HepG2 (cell line): ENCODE measurements around the gene VEPH1. TPM values are rescaled to one million over a fixed set of nuclear protein-coding genes. Genes with fewer than 3 reads are reported as not detected.

Experiments used
- ATAC-seq: fragments of 200-7000 bp; cut with Tn5 transposase; 3 replicates; pipeline ENCODE4 v1.9.1; 2020; ENCODE audit warnings: mild to moderate bottlenecking, moderate library complexity
- BruUV-seq: library from RNA; stranded (reverse); fragments of 400-500 nt; replicated peaks from 2 replicates; lab custom pipeline; 2021; lab: Mats Ljungman, UMichigan
- CTCF ChIA-PET: fragments of 300-600 bp; formaldehyde crosslinking; extraction: SDS; loops from one replicate; lab custom pipeline; 2021; ENCODE audit warnings: low total read pairs, inconsistent platforms, low intra/inter-chr PET ratio; lab: Yijun Ruan, JAX
- POLR2A ChIA-PET: fragments of 350-600 bp; sonication (Branson Sonifier 250); formaldehyde crosslinking; loops from one replicate; lab custom pipeline; 2020; ENCODE audit warnings: antibody characterized with exemption, inconsistent platforms; lab: Yijun Ruan, JAX
- DNase-seq: peaks from one replicate; pipeline ENCODE4 v3.0.0-alpha.2; 2015; ENCODE audit warnings: low spot score
- FAIRE-seq: peaks from 3 replicates; lab custom pipeline; 2011; peaks lifted over from hg19 to GRCh38; lab: Jason Lieb, UNC
- H2AFZ ChIP-seq: one replicate; pipeline ENCODE4 v1.6.1; 2011; ENCODE audit warnings: low read length, inconsistent platforms
- H3K27ac ChIP-seq: fragments of 300-600 bp; 3 replicates; pipeline ENCODE4 v1.8.0; 2011; ENCODE audit warnings: mixed run types, mild to moderate bottlenecking, mixed read lengths, low read length, inconsistent platforms; ENCODE audit not compliant: insufficient read depth; ENCODE audit errors: extremely low read length
- H3K27me3 ChIP-seq, 2 experiments: fragments of 200-600 bp in 1 of 2; 2 replicates in 1 of 2; 3 replicates in 1 of 2; pipeline versions ENCODE4 v1.6.0 to v1.8.0; 2011; ENCODE audit warnings: low read length in 2 of 2, mild to moderate bottlenecking in 2 of 2, moderate library complexity in 2 of 2, inconsistent platforms in 1 of 2; ENCODE audit not compliant: insufficient read depth in 2 of 2, control insufficient read depth in 1 of 2
- H3K36me3 ChIP-seq, 2 experiments: fragments of 200-600 bp in 1 of 2; replicated peaks in 1 of 2; 2 replicates in 1 of 2; 3 replicates in 1 of 2; pipeline versions ENCODE4 v1.5.1 to v1.8.0; 2011; ENCODE audit warnings: low read length in 2 of 2, inconsistent platforms in 1 of 2; ENCODE audit not compliant: insufficient read depth in 2 of 2, control insufficient read depth in 1 of 2
- H3K4me1 ChIP-seq: 2 replicates; pipeline ENCODE4 v1.5.1; 2012; ENCODE audit warnings: low read length, inconsistent platforms; ENCODE audit not compliant: insufficient read depth
- H3K4me2 ChIP-seq: 2 replicates; pipeline ENCODE4 v1.6.0; 2011; ENCODE audit warnings: low read depth, low read length, inconsistent platforms
- H3K4me3 ChIP-seq, 3 experiments: fragments of 200-600 bp in 1 of 3; sonication (generic), shearing (Covaris generic) in 1 of 3; replicated peaks in 1 of 3; 2 replicates each; pipeline ENCODE4 v1.5.1; 2011 to 2016; ENCODE audit warnings: low read length in 3 of 3, inconsistent platforms in 2 of 3, low read depth in 2 of 3, mild to moderate bottlenecking in 2 of 3, control low read depth in 1 of 3, mixed read lengths in 1 of 3; ENCODE audit not compliant: insufficient read depth in 1 of 3
- H3K79me2 ChIP-seq: one replicate; pipeline ENCODE4 v1.6.1; 2011; ENCODE audit warnings: low read length, inconsistent platforms; ENCODE audit not compliant: insufficient read depth
- H3K9ac ChIP-seq: 2 replicates; pipeline ENCODE4 v1.6.0; 2011; ENCODE audit warnings: mild to moderate bottlenecking, low read depth, low read length, inconsistent platforms; ENCODE audit not compliant: insufficient read depth
- H3K9me3 ChIP-seq: 2 replicates; pipeline ENCODE4 v1.5.1; 2012; ENCODE audit warnings: mild to moderate bottlenecking, low read length
- H4K20me1 ChIP-seq: 2 replicates; pipeline ENCODE4 v1.6.0; 2011; ENCODE audit warnings: inconsistent platforms, mild to moderate bottlenecking, low read length, moderate library complexity; ENCODE audit not compliant: insufficient read depth
- CENPT ChIP-seq: sonication (generic); formaldehyde crosslinking; IDR thresholded peaks from 2 replicates; pipeline ENCODE4 v1.8.0; 2022; ENCODE audit warnings: low read depth, mild to moderate bottlenecking, moderate library complexity, missing genetic modification reagents
- DMAP1 ChIP-seq: IDR thresholded peaks from 2 replicates; pipeline ENCODE4 v1.6.1; 2016
- HCFC1 ChIP-seq: fragments of 150-350 bp; IDR thresholded peaks from 2 replicates; pipeline ENCODE4 v1.6.1; 2014; ENCODE audit warnings: low read depth, low read length
- LCORL ChIP-seq, 2 experiments: fragments of 450-650 bp in 1 of 2; sonication (generic) in 1 of 2; formaldehyde crosslinking in 1 of 2; IDR thresholded peaks; 2 replicates each; pipeline versions ENCODE4 v1.5.0 to v1.6.1; 2017 to 2020; ENCODE audit warnings: antibody characterized with exemption in 1 of 2, missing genetic modification reagents in 1 of 2
- ZNF552 ChIP-seq: sonication (generic); formaldehyde crosslinking; IDR thresholded peaks from 2 replicates; pipeline ENCODE4 v1.9.0; 2022; ENCODE audit warnings: missing genetic modification reagents, mild to moderate bottlenecking, borderline replicate concordance
- ZNF788 ChIP-seq: sonication (generic); formaldehyde crosslinking; IDR thresholded peaks from 2 replicates; pipeline ENCODE4 v1.5.0; 2020; ENCODE audit warnings: mild to moderate bottlenecking, missing genetic modification reagents, borderline replicate concordance
- ZSCAN25 ChIP-seq: sonication (generic); formaldehyde crosslinking; IDR thresholded peaks from 2 replicates; pipeline ENCODE4 v1.8.0; 2022; ENCODE audit warnings: mild to moderate bottlenecking, missing genetic modification reagents
- WGBS: methylation state at CpG from one replicate; pipeline ENCODE4 v1.1.6; 2017; ENCODE audit warnings: low lambda C conversion rate; 5-methylcytosine and 5-hydroxymethylcytosine counted together
- in situ Hi-C: cut with HindIII; loops from 2 replicates; pipeline ENCODE4 v1.10.0; 2017; ENCODE audit warnings: low pct_unique_long_range_greater_than_20kb; ENCODE audit not compliant: extremely low pct_ligation_motif_present
- intact Hi-C: fragments of 100-400 bp; cut with micrococcal nuclease; formaldehyde crosslinking; loops from one replicate; pipeline ENCODE4 v1.10.0; 2022; ENCODE audit not compliant: unreplicated experiment
- polyA plus RNA-seq, 8 experiments: library from polyadenylated mRNA; depleted of rRNA in 3 of 8; stranded (reverse) in 7 of 8; unstranded in 1 of 8; fragments of >200 nt; fragmentation: Illumina TruSeq in 4 of 8; extraction: Trizol in 4 of 8; gene quantifications; 2 replicates each; pipeline versions ENCODE4 v1.2.1 to v1.2.3, GENCODE V29; 2011 to 2016; ENCODE audit warnings: low read depth in 4 of 8, missing spikeins in 1 of 8, mixed read lengths in 1 of 8; ENCODE audit not compliant: insufficient read depth in 1 of 8
- total RNA-seq, 5 experiments: library from RNA; depleted of rRNA; stranded (reverse); fragments of >200 nt; fragmentation: Illumina TruSeq; extraction: Trizol; gene quantifications; 2 replicates each; pipeline ENCODE4 v1.2.3, GENCODE V29; 2016; ENCODE audit warnings: low read depth in 1 of 5
- TF ChIP-seq, protein P1 (sequence below): IDR thresholded peaks from 2 replicates; pipeline ENCODE4 v1.6.1; 2016; ENCODE audit warnings: low read depth, missing genetic modification reagents, missing compliant biosample characterization

The VEPH1 gene
- total and polyA plus RNA-seq, 2 of the 13 experiments (the other 11 are each of a cell fraction or from before 2014, with no cell fraction given), result not detected

DNA sequence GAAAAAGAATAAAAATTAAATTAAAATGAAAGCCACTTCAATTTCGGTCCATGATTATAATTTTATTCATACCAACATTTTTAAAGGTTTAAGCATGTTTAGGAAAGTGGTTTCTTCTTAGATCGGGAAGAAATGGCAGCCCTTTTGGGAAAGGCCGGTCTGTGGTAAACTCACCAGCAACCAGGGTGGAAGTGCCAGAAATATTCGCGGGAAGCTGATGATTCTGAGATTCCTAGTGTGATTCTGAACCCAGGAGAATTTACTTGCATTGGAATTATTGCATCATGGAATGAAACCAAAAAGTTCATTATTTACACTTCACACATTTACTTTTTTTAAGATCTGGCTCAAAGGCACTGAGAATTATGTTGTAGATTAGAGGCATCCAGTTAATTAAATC lies 246.1 kb downstream of the VEPH1 start:
- no peak overlapping the region for H3K27ac ChIP-seq
- no peak for FAIRE-seq
- no peak overlapping the region for H3K9ac ChIP-seq
- no peaks in the 10 kb centered on the region for H3K9me3 ChIP-seq
- no peak overlapping the region for H3K4me3 ChIP-seq
- BruUV-seq, result no TSS peak
- H3K79me2 ChIP-seq, result no peaks in the 10 kb centered on the region
- CTCF ChIA-PET, result no interaction called here
- WGBS, result 45% methylated on average over 5 of the region's 5 CpGs
- intact Hi-C loops, result no loop called here
- in situ Hi-C loops, result no loop called here
- H3K36me3 ChIP-seq, result no peaks in the 10 kb centered on the region
- no peaks in the 10 kb centered on the region; a peak in 2 of 5 replicates for H3K27me3 ChIP-seq
- DNase-seq, result no peak
- POLR2A ChIA-PET, result no interaction called here
- H2AFZ ChIP-seq, result no peak overlapping the region
- no peak for ATAC-seq
- H3K4me2 ChIP-seq, result no peak overlapping the region
- no peak for TF ChIP-seq HCFC1
- TF ChIP-seq ZSCAN25 (CRISPR knock-in tag), result no peak
- no peak for TF ChIP-seq CENPT (CRISPR knock-in tag)
- no peak for TF ChIP-seq LCORL (IDR thresholded peaks at IDR 0.05)
- TF ChIP-seq LCORL (CRISPR knock-in tag; IDR thresholded peaks at IDR 0.05), result no peak
- H4K20me1 ChIP-seq, result no peaks in the 10 kb centered on the region
- H3K4me1 ChIP-seq, result no peaks in the 10 kb centered on the region

DNA sequence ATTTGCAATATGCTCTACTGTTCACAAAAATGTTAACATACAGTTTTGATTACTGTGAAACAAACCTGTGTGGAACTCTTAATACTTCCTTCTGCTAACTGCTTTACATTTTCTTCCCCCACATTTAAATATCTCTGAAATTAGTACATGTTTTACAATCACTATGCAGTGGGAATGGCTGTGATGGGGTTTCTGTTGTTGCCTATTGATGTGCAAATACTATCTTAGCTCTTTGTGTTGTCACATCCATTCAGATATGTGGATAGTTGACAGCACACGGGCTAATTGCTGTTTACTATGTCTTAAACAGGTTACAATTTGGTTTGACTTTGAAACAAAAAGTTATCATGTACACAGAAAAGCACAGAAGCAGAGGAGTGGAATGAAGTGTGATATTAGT lies 247.4 kb downstream of the VEPH1 start:
- H3K9me3 ChIP-seq, result no peaks in the 10 kb centered on the region
- no TSS peak for BruUV-seq
- WGBS, result 0% methylated on average over 1 of the region's 1 CpG
- ATAC-seq (no peak), DNase-seq (no peak), FAIRE-seq (no peak)
- no peak overlapping the region for H3K9ac ChIP-seq
- no peak overlapping the region for H2AFZ ChIP-seq
- no peaks in the 10 kb centered on the region; a peak in 2 of 5 replicates for H3K27me3 ChIP-seq
- no peaks in the 10 kb centered on the region for H3K4me1 ChIP-seq
- ChIA-PET POLR2A (no interaction called here), CTCF (no interaction called here)
- no peaks in the 10 kb centered on the region for H3K79me2 ChIP-seq
- no peaks in the 10 kb centered on the region for H4K20me1 ChIP-seq
- no peak overlapping the region for H3K27ac ChIP-seq
- no peaks in the 10 kb centered on the region for H3K36me3 ChIP-seq
- intact Hi-C loops (no loop called here), in situ Hi-C loops (no loop called here)
- no peak for TF ChIP-seq ZNF788
- TF ChIP-seq ZNF552 (CRISPR knock-in tag), result no peak
- TF ChIP-seq, protein P1, sequence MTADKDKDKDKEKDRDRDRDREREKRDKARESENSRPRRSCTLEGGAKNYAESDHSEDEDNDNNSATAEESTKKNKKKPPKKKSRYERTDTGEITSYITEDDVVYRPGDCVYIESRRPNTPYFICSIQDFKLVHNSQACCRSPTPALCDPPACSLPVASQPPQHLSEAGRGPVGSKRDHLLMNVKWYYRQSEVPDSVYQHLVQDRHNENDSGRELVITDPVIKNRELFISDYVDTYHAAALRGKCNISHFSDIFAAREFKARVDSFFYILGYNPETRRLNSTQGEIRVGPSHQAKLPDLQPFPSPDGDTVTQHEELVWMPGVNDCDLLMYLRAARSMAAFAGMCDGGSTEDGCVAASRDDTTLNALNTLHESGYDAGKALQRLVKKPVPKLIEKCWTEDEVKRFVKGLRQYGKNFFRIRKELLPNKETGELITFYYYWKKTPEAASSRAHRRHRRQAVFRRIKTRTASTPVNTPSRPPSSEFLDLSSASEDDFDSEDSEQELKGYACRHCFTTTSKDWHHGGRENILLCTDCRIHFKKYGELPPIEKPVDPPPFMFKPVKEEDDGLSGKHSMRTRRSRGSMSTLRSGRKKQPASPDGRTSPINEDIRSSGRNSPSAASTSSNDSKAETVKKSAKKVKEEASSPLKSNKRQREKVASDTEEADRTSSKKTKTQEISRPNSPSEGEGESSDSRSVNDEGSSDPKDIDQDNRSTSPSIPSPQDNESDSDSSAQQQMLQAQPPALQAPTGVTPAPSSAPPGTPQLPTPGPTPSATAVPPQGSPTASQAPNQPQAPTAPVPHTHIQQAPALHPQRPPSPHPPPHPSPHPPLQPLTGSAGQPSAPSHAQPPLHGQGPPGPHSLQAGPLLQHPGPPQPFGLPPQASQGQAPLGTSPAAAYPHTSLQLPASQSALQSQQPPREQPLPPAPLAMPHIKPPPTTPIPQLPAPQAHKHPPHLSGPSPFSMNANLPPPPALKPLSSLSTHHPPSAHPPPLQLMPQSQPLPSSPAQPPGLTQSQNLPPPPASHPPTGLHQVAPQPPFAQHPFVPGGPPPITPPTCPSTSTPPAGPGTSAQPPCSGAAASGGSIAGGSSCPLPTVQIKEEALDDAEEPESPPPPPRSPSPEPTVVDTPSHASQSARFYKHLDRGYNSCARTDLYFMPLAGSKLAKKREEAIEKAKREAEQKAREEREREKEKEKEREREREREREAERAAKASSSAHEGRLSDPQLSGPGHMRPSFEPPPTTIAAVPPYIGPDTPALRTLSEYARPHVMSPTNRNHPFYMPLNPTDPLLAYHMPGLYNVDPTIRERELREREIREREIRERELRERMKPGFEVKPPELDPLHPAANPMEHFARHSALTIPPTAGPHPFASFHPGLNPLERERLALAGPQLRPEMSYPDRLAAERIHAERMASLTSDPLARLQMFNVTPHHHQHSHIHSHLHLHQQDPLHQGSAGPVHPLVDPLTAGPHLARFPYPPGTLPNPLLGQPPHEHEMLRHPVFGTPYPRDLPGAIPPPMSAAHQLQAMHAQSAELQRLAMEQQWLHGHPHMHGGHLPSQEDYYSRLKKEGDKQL (CRISPR knock-in tag), result no peak
- TF ChIP-seq DMAP1 (CRISPR knock-in tag), result no peak
- no peak overlapping the region for H3K4me2 ChIP-seq
- H3K4me3 ChIP-seq, result no peak overlapping the region
